H1 (cell line): Measurements from ENCODE around the gene SLAMF6. TPM values are rescaled to one million over a fixed set of nuclear protein-coding genes. Genes with fewer than 3 reads are reported as not detected.

Experiments used
- CTCF ChIP-seq, 3 experiments: IDR thresholded peaks; 1 replicate in 2 of 3; 2 replicates in 1 of 3; pipeline versions ENCODE4 v1.5.1 to v1.6.1; 2011; ENCODE audit warnings: low read length in 3 of 3, mild to moderate bottlenecking in 3 of 3, inconsistent platforms in 2 of 3, low read depth in 1 of 3, moderate library complexity in 1 of 3; ENCODE audit not compliant: insufficient read depth in 1 of 3; ENCODE audit errors: control extremely low read depth in 1 of 3
- polyA plus RNA-seq, 7 experiments: library from polyadenylated mRNA; depleted of rRNA in 3 of 7; stranded (reverse) in 5 of 7; unstranded in 2 of 7; fragments of >200 nt in 5 of 7; fragments of 200-250 nt in 2 of 7; gene quantifications; 1 replicate in 5 of 7; 2 replicates in 1 of 7; 4 replicates in 1 of 7; pipeline versions ENCODE4 v1.2.1 to v1.2.3, GENCODE V29; 2011 to 2013; ENCODE audit warnings: missing spikeins in 2 of 7, mixed read lengths in 2 of 7
- total RNA-seq: library from RNA; stranded (reverse); fragmentation: NEBNext Ultra II Directional; extraction: Animal tissue kit (Norgen Biotek cat#: 25700); gene quantifications from 2 replicates; pipeline ENCODE4 v1.2.1, GENCODE V29; 2021

SLAMF6 gene
- total and polyA plus RNA-seq, 2 of the 8 experiments (the other 6 are each of a cell fraction or from before 2014, with no cell fraction given), result not detected

GRCh38 chr1:160486453-160486852 is 36.6 kb downstream of the SLAMF6 start (continued):
- no peak for TF ChIP-seq CTCF (IDR thresholded peaks at IDR 0.05; ENCODE audit: control extremely low read depth in 1 of 3, insufficient read depth in 1 of 3, low read depth in 1 of 3, low read length in 3 of 3)
